ENCODE data around the gene ANKRD27.

GRCh38 chr19:32638625-32639024 lies 36.4 kb downstream of the ANKRD27 start:
- no peak for TF ChIP-seq CTCF (IDR thresholded peaks at IDR 0.05)
- no peak for TF ChIP-seq POLR2A (IDR thresholded peaks at IDR 0.05)

Measured in heart left ventricle (tissue), 13 donors.